HepG2 (cell line): ENCODE results near the gene EIF4EBP3. TPM values are rescaled to one million over a fixed set of nuclear protein-coding genes. Genes with fewer than 3 reads are reported as not detected.

Experiments used
- ATRX ChIP-seq: sonication (generic); formaldehyde crosslinking; IDR thresholded peaks from 2 replicates; pipeline ENCODE4 v1.4.0; 2020; ENCODE audit warnings: missing genetic modification reagents, borderline replicate concordance
- BCL3 ChIP-seq: sonication (generic); formaldehyde crosslinking; IDR thresholded peaks from 2 replicates; pipeline ENCODE4 v1.5.1; 2020; ENCODE audit warnings: mild to moderate bottlenecking, missing genetic modification reagents, moderate library complexity
- CREBL2 ChIP-seq: sonication (generic); formaldehyde crosslinking; IDR thresholded peaks from 2 replicates; pipeline ENCODE4 v1.8.1; 2023; ENCODE audit warnings: missing genetic modification reagents, mild to moderate bottlenecking, borderline replicate concordance
- CREM ChIP-seq, 2 experiments: sonication (generic) in 1 of 2; formaldehyde crosslinking in 1 of 2; IDR thresholded peaks; 2 replicates each; pipeline versions ENCODE4 v1.4.0 to v1.6.1; 2016 to 2020; ENCODE audit warnings: antibody characterized with exemption in 1 of 2, mild to moderate bottlenecking in 1 of 2, missing genetic modification reagents in 1 of 2
- MEIS1 ChIP-seq: sonication (generic); formaldehyde crosslinking; IDR thresholded peaks from 2 replicates; pipeline ENCODE4 v1.9.0; 2021; ENCODE audit warnings: mild to moderate bottlenecking, missing genetic modification reagents, moderate library complexity, borderline replicate concordance
- MXI1 ChIP-seq: IDR thresholded peaks from 3 replicates; pipeline ENCODE4 v1.6.1; 2012; ENCODE audit warnings: low read depth, low read length, inconsistent platforms, borderline replicate concordance
- PHB2 ChIP-seq: fragments of 450-650 bp; IDR thresholded peaks from 2 replicates; pipeline ENCODE4 v1.6.1; 2018; ENCODE audit not compliant: partially characterized antibody
- THAP9 ChIP-seq: sonication (generic); formaldehyde crosslinking; IDR thresholded peaks from 2 replicates; pipeline ENCODE4; 2020; ENCODE audit warnings: missing genetic modification reagents, mild to moderate bottlenecking, borderline replicate concordance
- TOPORS ChIP-seq: sonication (generic); formaldehyde crosslinking; IDR thresholded peaks from 2 replicates; pipeline ENCODE4 v1.8.0; 2023; ENCODE audit warnings: mild to moderate bottlenecking, missing genetic modification reagents
- ZBTB7A ChIP-seq: sonication (generic); formaldehyde crosslinking; IDR thresholded peaks from 2 replicates; pipeline ENCODE4 v1.8.0; 2022; ENCODE audit warnings: mild to moderate bottlenecking, missing genetic modification reagents
- ZEB1 ChIP-seq: IDR thresholded peaks from 2 replicates; pipeline ENCODE4 v1.6.1; 2012; ENCODE audit warnings: mild to moderate bottlenecking, low read depth, inconsistent platforms; ENCODE audit not compliant: insufficient replicate concordance
- ZFP36L2 ChIP-seq: sonication (generic); formaldehyde crosslinking; IDR thresholded peaks from 2 replicates; pipeline ENCODE4 v1.4.0; 2020; ENCODE audit warnings: missing genetic modification reagents
- ZNF24 ChIP-seq: fragments of 450-650 bp; IDR thresholded peaks from 2 replicates; pipeline ENCODE4 v1.6.1; 2017; ENCODE audit warnings: antibody characterized with exemption, mild to moderate bottlenecking
- ZNF260 ChIP-seq: sonication (generic); formaldehyde crosslinking; IDR thresholded peaks from 2 replicates; pipeline ENCODE4 v1.4.0; 2020; ENCODE audit warnings: missing genetic modification reagents, low read depth, mild to moderate bottlenecking, borderline replicate concordance
- ZNF333 ChIP-seq: sonication (generic); formaldehyde crosslinking; IDR thresholded peaks from 2 replicates; pipeline ENCODE4 v1.4.0; 2020; ENCODE audit warnings: mild to moderate bottlenecking, missing genetic modification reagents, borderline replicate concordance
- ZNF543 ChIP-seq: sonication (generic); formaldehyde crosslinking; IDR thresholded peaks from 2 replicates; pipeline ENCODE4 v1.4.0; 2020; ENCODE audit warnings: mild to moderate bottlenecking, missing genetic modification reagents
- ZNF660 ChIP-seq: sonication (generic); formaldehyde crosslinking; IDR thresholded peaks from 2 replicates; pipeline ENCODE4 v1.5.1; 2020; ENCODE audit warnings: mild to moderate bottlenecking, low read depth, missing genetic modification reagents, borderline replicate concordance
- ZNF720 ChIP-seq: sonication (generic); formaldehyde crosslinking; IDR thresholded peaks from 2 replicates; pipeline ENCODE4 v1.4.0; 2020; ENCODE audit warnings: missing genetic modification reagents
- ZNF773 ChIP-seq: sonication (generic); formaldehyde crosslinking; IDR thresholded peaks from 2 replicates; pipeline ENCODE4 v1.4.0; 2020; ENCODE audit warnings: missing genetic modification reagents, borderline replicate concordance
- ZSCAN9 ChIP-seq: IDR thresholded peaks from 2 replicates; pipeline ENCODE4 v1.6.1; 2016; ENCODE audit warnings: borderline replicate concordance
- polyA plus RNA-seq, 8 experiments: library from polyadenylated mRNA; depleted of rRNA in 3 of 8; stranded (reverse) in 7 of 8; unstranded in 1 of 8; fragments of >200 nt; fragmentation: Illumina TruSeq in 4 of 8; extraction: Trizol in 4 of 8; gene quantifications; 2 replicates each; pipeline versions ENCODE4 v1.2.1 to v1.2.3, GENCODE V29; 2011 to 2016; ENCODE audit warnings: low read depth in 4 of 8, missing spikeins in 1 of 8, mixed read lengths in 1 of 8; ENCODE audit not compliant: insufficient read depth in 1 of 8
- total RNA-seq, 5 experiments: library from RNA; depleted of rRNA; stranded (reverse); fragments of >200 nt; fragmentation: Illumina TruSeq; extraction: Trizol; gene quantifications; 2 replicates each; pipeline ENCODE4 v1.2.3, GENCODE V29; 2016; ENCODE audit warnings: low read depth in 1 of 5
- TF ChIP-seq, protein P1 (sequence below): IDR thresholded peaks from 2 replicates; pipeline ENCODE4 v1.6.1; 2016; ENCODE audit warnings: missing compliant biosample characterization, missing genetic modification reagents, borderline replicate concordance
- TF ChIP-seq, protein P2 (sequence below): sonication (generic); formaldehyde crosslinking; IDR thresholded peaks from 2 replicates; pipeline ENCODE4 v1.4.0; 2020; ENCODE audit warnings: missing genetic modification reagents
- TF ChIP-seq, protein P3 (sequence below): IDR thresholded peaks from 2 replicates; pipeline ENCODE4 v1.6.1; 2016; ENCODE audit warnings: missing genetic modification reagents, missing compliant biosample characterization

Gene EIF4EBP3
- total and polyA plus RNA-seq, 2 of the 13 experiments (the other 11 are each of a cell fraction or from before 2014, with no cell fraction given): 0.61 to 1.7 TPM

GRCh38 chr5:140546851-140547507 lies 483 bp upstream of the EIF4EBP3 start (continued):
- TF ChIP-seq THAP9 (CRISPR knock-in tag) (peak; percentile 59; the same call in 1 of the 2 replicates), ZNF543 (CRISPR knock-in tag) (no peak), ZNF24 (no peak), ZNF333 (CRISPR knock-in tag) (no peak), ZNF720 (CRISPR knock-in tag) (no peak), MXI1 (peak; percentile 50; the same call in 1 of the 3 replicates), PHB2 (no peak), ZSCAN9 (CRISPR knock-in tag) (no peak), ZBTB7A (no peak), ATRX (no peak), BCL3 (no peak), ZNF660 (no peak), ZFP36L2 (CRISPR knock-in tag) (no peak), CREM (IDR thresholded peaks at IDR 0.05) (no peak), CREM (CRISPR knock-in tag; IDR thresholded peaks at IDR 0.05) (no peak), TOPORS (no peak), MEIS1 (no peak), ZNF773 (CRISPR knock-in tag) (no peak), ZEB1 (no peak), ZNF260 (CRISPR knock-in tag) (no peak), CREBL2 (CRISPR knock-in tag) (no peak)
- TF ChIP-seq, protein P1, sequence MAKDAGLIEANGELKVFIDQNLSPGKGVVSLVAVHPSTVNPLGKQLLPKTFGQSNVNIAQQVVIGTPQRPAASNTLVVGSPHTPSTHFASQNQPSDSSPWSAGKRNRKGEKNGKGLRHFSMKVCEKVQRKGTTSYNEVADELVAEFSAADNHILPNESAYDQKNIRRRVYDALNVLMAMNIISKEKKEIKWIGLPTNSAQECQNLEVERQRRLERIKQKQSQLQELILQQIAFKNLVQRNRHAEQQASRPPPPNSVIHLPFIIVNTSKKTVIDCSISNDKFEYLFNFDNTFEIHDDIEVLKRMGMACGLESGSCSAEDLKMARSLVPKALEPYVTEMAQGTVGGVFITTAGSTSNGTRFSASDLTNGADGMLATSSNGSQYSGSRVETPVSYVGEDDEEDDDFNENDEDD: no peak; the same call in 1 of the 2 replicates
- TF ChIP-seq, protein P2, sequence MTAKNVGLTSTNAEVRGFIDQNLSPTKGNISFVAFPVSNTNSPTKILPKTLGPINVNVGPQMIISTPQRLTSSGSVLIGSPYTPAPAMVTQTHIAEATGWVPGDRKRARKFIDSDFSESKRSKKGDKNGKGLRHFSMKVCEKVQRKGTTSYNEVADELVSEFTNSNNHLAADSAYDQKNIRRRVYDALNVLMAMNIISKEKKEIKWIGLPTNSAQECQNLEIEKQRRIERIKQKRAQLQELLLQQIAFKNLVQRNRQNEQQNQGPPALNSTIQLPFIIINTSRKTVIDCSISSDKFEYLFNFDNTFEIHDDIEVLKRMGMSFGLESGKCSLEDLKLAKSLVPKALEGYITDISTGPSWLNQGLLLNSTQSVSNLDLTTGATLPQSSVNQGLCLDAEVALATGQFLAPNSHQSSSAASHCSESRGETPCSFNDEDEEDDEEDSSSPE (CRISPR knock-in tag): no peak
- TF ChIP-seq, protein P3, sequence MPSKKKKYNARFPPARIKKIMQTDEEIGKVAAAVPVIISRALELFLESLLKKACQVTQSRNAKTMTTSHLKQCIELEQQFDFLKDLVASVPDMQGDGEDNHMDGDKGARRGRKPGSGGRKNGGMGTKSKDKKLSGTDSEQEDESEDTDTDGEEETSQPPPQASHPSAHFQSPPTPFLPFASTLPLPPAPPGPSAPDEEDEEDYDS (CRISPR knock-in tag): no peak
